Hypothalamus (tissue), 51 donors: ENCODE results near the gene FBXW8.
A peak's percentile ranks its signal among the peaks of the same experiment; 100 is the strongest.

Experiments used
- DNase-seq, 51 donors: peaks; one replicate each; lab custom pipeline; 2025; lab: John Stamatoyannopoulos, UW

FBXW8 gene

GRCh38 chr12:117069101-117069797 lies 158.5 kb downstream of the FBXW8 start:
- no peak for DNase-seq

- DNase-seq: peak in 3 of 51 donors; percentile 5 to 13 (median 6)
Observed at GRCh38 chr12:117069926-117070900, 159.5 kb downstream of the FBXW8 start.

- no peak for DNase-seq
Observed at GRCh38 chr12:117071009-117071408, 160.3 kb downstream of the FBXW8 start.

GRCh38 chr12:117072106-117072505 lies 161.4 kb downstream of the FBXW8 start:
- DNase-seq: no peak

GRCh38 chr12:117072736-117073490 lies 162.2 kb downstream of the FBXW8 start:
- no peak for DNase-seq

- DNase-seq: no peak
Observed at GRCh38 chr12:117073611-117074010, 162.9 kb downstream of the FBXW8 start.

GRCh38 chr12:117076410-117077372 lies 165.9 kb downstream of the FBXW8 start:
- DNase-seq: no peak

GRCh38 chr12:117079487-117079886 lies 168.7 kb downstream of the FBXW8 start:
- no peak for DNase-seq

GRCh38 chr12:117080661-117081144 lies 170.0 kb downstream of the FBXW8 start:
- no peak for DNase-seq
